Body of pancreas (tissue), 4 donors: ENCODE data around the gene KCNE4.

Experiments used
- CTCF ChIP-seq, 7 experiments: fragments of 450-650 bp in 4 of 7; fragments of 200-600 bp in 3 of 7; sonication (generic) in 3 of 7; IDR thresholded peaks; one replicate each; pipeline ENCODE4 v1.5.1; 2016 to 2019; ENCODE audit warnings: antibody characterized with exemption in 7 of 7
- POLR2A ChIP-seq, 3 donors: fragments of 450-650 bp; IDR thresholded peaks; one replicate each; pipeline ENCODE4 v1.6.1; 2016; ENCODE audit warnings: antibody characterized with exemption in 3 of 3, mild to moderate bottlenecking in 2 of 3

GRCh38 chr2:223083402-223084070, 31.5 kb downstream of the KCNE4 start:
- TF ChIP-seq CTCF (IDR thresholded peaks at IDR 0.05) (no peak), POLR2A (IDR thresholded peaks at IDR 0.05) (no peak)
